ENCODE measurements around the gene PSMD3. TPM values are rescaled to one million over a fixed set of nuclear protein-coding genes. Genes with fewer than 3 reads are reported as not detected.

The PSMD3 gene
- total RNA-seq, 2 donors from 2014 or later, result 152 to 164 TPM

GRCh38 chr17:39994448-39994847, 13.8 kb downstream of the PSMD3 start:
- H3K27me3 Mint-ChIP-seq (ENCODE audit: insufficient read depth), result no peaks in the 10 kb centered on the region
- H3K27ac Mint-ChIP-seq, result no peak overlapping the region
- no peaks in the 10 kb centered on the region for H3K4me1 Mint-ChIP-seq
- Histone ChIP-seq H3K36me3 (ENCODE audit: control insufficient read depth, insufficient read depth, low read length) (peaks cover 76% of the 10 kb centered on the region), H3K4me3 (ENCODE audit: low read length) (no peak overlapping the region), H3K4me1 (ENCODE audit: control insufficient read depth, insufficient read depth, low read length) (no peaks in the 10 kb centered on the region), H3K9ac (ENCODE audit: extremely low read depth, low read length, poor library complexity, severe bottlenecking) (no peak overlapping the region), H3K9me3 (ENCODE audit: control insufficient read depth, low read length) (no peaks in the 10 kb centered on the region), H3K27me3 (ENCODE audit: control insufficient read depth, insufficient read depth, low read length, poor library complexity, severe bottlenecking) (no peaks in the 10 kb centered on the region), H3K27ac (ENCODE audit: low read depth, low read length) (no peak overlapping the region)
- TF ChIP-seq CTCF (conservative IDR thresholded peaks at IDR 0.05), result no peak
- DNase-seq, result no peak
- no peak overlapping the region for H3K4me3 Mint-ChIP-seq
- WGBS, 2 experiments (ENCODE audit: insufficient coverage in 1 of 2, insufficient read length in 1 of 2), result 95 to 98% methylated on average over 11 of the region's 11 CpGs
- peaks cover 76% of the 10 kb centered on the region for H3K36me3 Mint-ChIP-seq (ENCODE audit: low read depth)
- no peaks in the 10 kb centered on the region for H3K9me3 Mint-ChIP-seq

- H3K4me3 ChIP-seq (ENCODE audit: low read length), result no peak overlapping the region
- H3K36me3 ChIP-seq (ENCODE audit: control insufficient read depth, insufficient read depth, low read length), result peaks cover 66% of the 10 kb centered on the region
Measured at GRCh38 chr17:39995438-39995837, 14.8 kb downstream of the PSMD3 start.

GRCh38 chr17:39996162-39996561, 15.6 kb downstream of the PSMD3 start:
- DNase-seq, result no peak

More at GRCh38 chr17:39995438-39995837, 14.8 kb downstream of the PSMD3 start:
- H3K27ac ChIP-seq (ENCODE audit: low read depth, low read length), result no peak overlapping the region
- Mint-ChIP-seq H3K27me3 (ENCODE audit: insufficient read depth) (no peaks in the 10 kb centered on the region), H3K4me3 (no peak overlapping the region), H3K36me3 (ENCODE audit: low read depth) (peaks cover 66% of the 10 kb centered on the region), H3K4me1 (no peaks in the 10 kb centered on the region), H3K9me3 (no peaks in the 10 kb centered on the region), H3K27ac (no peak overlapping the region)
- no peak overlapping the region for H3K9ac ChIP-seq (ENCODE audit: extremely low read depth, low read length, poor library complexity, severe bottlenecking)
- no peaks in the 10 kb centered on the region for H3K27me3 ChIP-seq (ENCODE audit: control insufficient read depth, insufficient read depth, low read length, poor library complexity, severe bottlenecking)
- no peak for DNase-seq
- H3K9me3 ChIP-seq (ENCODE audit: control insufficient read depth, low read length), result no peaks in the 10 kb centered on the region
- H3K4me1 ChIP-seq (ENCODE audit: control insufficient read depth, insufficient read depth, low read length), result no peaks in the 10 kb centered on the region
- 96 to 97% methylated on average over 6 of the region's 6 CpGs for WGBS, 2 experiments (ENCODE audit: insufficient coverage in 1 of 2, insufficient read length in 1 of 2)
- no peak for TF ChIP-seq CTCF (conservative IDR thresholded peaks at IDR 0.05)

More at GRCh38 chr17:39996162-39996561, 15.6 kb downstream of the PSMD3 start:
- no peaks in the 10 kb centered on the region for H3K27me3 Mint-ChIP-seq (ENCODE audit: insufficient read depth)
- H3K27me3 ChIP-seq (ENCODE audit: control insufficient read depth, insufficient read depth, low read length, poor library complexity, severe bottlenecking), result no peaks in the 10 kb centered on the region
- TF ChIP-seq CTCF (conservative IDR thresholded peaks at IDR 0.05), result no peak
- peaks cover 59% of the 10 kb centered on the region for H3K36me3 ChIP-seq (ENCODE audit: control insufficient read depth, insufficient read depth, low read length)
- H3K27ac Mint-ChIP-seq, result no peak overlapping the region
- no peaks in the 10 kb centered on the region for H3K9me3 ChIP-seq (ENCODE audit: control insufficient read depth, low read length)
- no peaks in the 10 kb centered on the region for H3K4me1 ChIP-seq (ENCODE audit: control insufficient read depth, insufficient read depth, low read length)
- H3K36me3 Mint-ChIP-seq (ENCODE audit: low read depth), result peaks cover 59% of the 10 kb centered on the region
- no peak overlapping the region for H3K27ac ChIP-seq (ENCODE audit: low read depth, low read length)
- H3K9me3 Mint-ChIP-seq, result no peaks in the 10 kb centered on the region
- H3K4me3 ChIP-seq (ENCODE audit: low read length), result no peak overlapping the region
- no peak overlapping the region for H3K9ac ChIP-seq (ENCODE audit: extremely low read depth, low read length, poor library complexity, severe bottlenecking)
- no peaks in the 10 kb centered on the region for H3K4me1 Mint-ChIP-seq
- H3K4me3 Mint-ChIP-seq, result no peak overlapping the region
- WGBS, 2 experiments (ENCODE audit: insufficient coverage in 1 of 2, insufficient read length in 1 of 2), result 93 to 99% methylated on average over 7 to 8 of the region's 8 CpGs
